H1 (cell line): ENCODE measurements around the gene COL8A1. TPM values are rescaled to one million over a fixed set of nuclear protein-coding genes. Genes with fewer than 3 reads are reported as not detected.

Experiments
- CTCF ChIA-PET: fragments of 300-600 bp; sonication (Branson Sonifier 250); formaldehyde crosslinking; loops from one replicate; lab custom pipeline; 2021; ENCODE audit not compliant: partially characterized antibody; lab: Charles Lee
- POLR2A ChIA-PET: fragments of 300-600 bp; sonication (Branson Sonifier 250); formaldehyde crosslinking; loops from one replicate; lab custom pipeline; 2021; ENCODE audit warnings: inconsistent platforms; ENCODE audit not compliant: partially characterized antibody; lab: Charles Lee
- DNase-seq, 2 experiments: peaks; one replicate each; pipeline versions ENCODE4 v3.0.0 to v3.0.0-alpha.2; 2010 to 2022; ENCODE audit warnings: low spot score in 2 of 2, low read depth in 1 of 2, mixed read lengths in 1 of 2
- FAIRE-seq: peaks from 2 replicates; lab custom pipeline; 2011; peaks lifted over from hg19 to GRCh38; lab: Jason Lieb, UNC
- H2AFZ ChIP-seq: 2 replicates; pipeline ENCODE4 v1.8.1; 2012; ENCODE audit warnings: low read length, inconsistent platforms
- H2AK5ac ChIP-seq: 2 replicates; pipeline ENCODE4 v1.6.1; 2013; ENCODE audit warnings: low read depth, low read length
- H2BK120ac ChIP-seq: replicated peaks from 2 replicates; pipeline ENCODE3; 2013; ENCODE audit warnings: low read depth, low read length, inconsistent platforms
- H2BK12ac ChIP-seq: 2 replicates; pipeline ENCODE4 v1.6.1; 2013; ENCODE audit warnings: low read depth, low read length
- H2BK15ac ChIP-seq: 2 replicates; pipeline ENCODE4 v1.6.1; 2013; ENCODE audit warnings: low read length
- H2BK20ac ChIP-seq: 2 replicates; pipeline ENCODE4 v1.6.1; 2013; ENCODE audit warnings: low read length
- H2BK5ac ChIP-seq: 2 replicates; pipeline ENCODE4 v1.6.1; 2013; ENCODE audit warnings: low read depth, low read length
- H3K14ac ChIP-seq: 2 replicates; pipeline ENCODE4 v1.6.1; 2013; ENCODE audit warnings: inconsistent platforms; ENCODE audit not compliant: insufficient read length
- H3K18ac ChIP-seq: 2 replicates; pipeline ENCODE4 v1.6.1; 2013; ENCODE audit warnings: low read length; ENCODE audit errors: extremely low read depth
- H3K23ac ChIP-seq: 2 replicates; pipeline ENCODE4 v1.6.1; 2013; ENCODE audit warnings: inconsistent platforms; ENCODE audit not compliant: insufficient read length
- H3K23me2 ChIP-seq: 2 replicates; pipeline ENCODE4 v1.6.1; 2013; ENCODE audit warnings: low read depth, low read length
- H3K27ac ChIP-seq: 2 replicates; pipeline ENCODE4 v1.6.1; 2011; ENCODE audit warnings: low read depth, low read length, inconsistent platforms
- H3K27me3 ChIP-seq, 4 experiments: replicated peaks in 1 of 4; 1 replicate in 1 of 4; 2 replicates in 3 of 4; pipeline versions ENCODE4 v1.6.1 to v1.8.1; 2011 to 2013; ENCODE audit warnings: low read length in 3 of 4, mild to moderate bottlenecking in 3 of 4, inconsistent platforms in 2 of 4, mixed read lengths in 2 of 4, moderate library complexity in 1 of 4; ENCODE audit not compliant: control insufficient read depth in 3 of 4, insufficient read depth in 3 of 4; ENCODE audit errors: extremely low read depth in 1 of 4
- H3K36me3 ChIP-seq, 4 experiments: 2 replicates each; pipeline versions ENCODE4 v1.6.1 to v1.8.1; 2011 to 2013; ENCODE audit warnings: mild to moderate bottlenecking in 4 of 4, low read length in 3 of 4, moderate library complexity in 2 of 4, control low read depth in 1 of 4, inconsistent platforms in 1 of 4; ENCODE audit not compliant: insufficient read depth in 4 of 4, control insufficient read depth in 2 of 4
- H3K4ac ChIP-seq: replicated peaks from 2 replicates; pipeline ENCODE3; 2013; ENCODE audit warnings: low read length, low read depth, mixed read lengths, inconsistent platforms; ENCODE audit not compliant: insufficient read length
- H3K4me1 ChIP-seq, 4 experiments: replicated peaks in 1 of 4; 1 replicate in 1 of 4; 2 replicates in 3 of 4; pipeline versions ENCODE4 v1.6.1 to v1.8.1; 2011 to 2013; ENCODE audit warnings: low read length in 3 of 4, inconsistent platforms in 2 of 4, mixed read lengths in 1 of 4; ENCODE audit not compliant: insufficient read depth in 4 of 4, control insufficient read depth in 3 of 4
- H3K4me2 ChIP-seq, 2 experiments: 2 replicates each; pipeline versions ENCODE4 v1.6.1 to v1.8.1; 2011 to 2013; ENCODE audit warnings: low read depth in 2 of 2, low read length in 2 of 2, control low read depth in 1 of 2, inconsistent platforms in 1 of 2, mild to moderate bottlenecking in 1 of 2; ENCODE audit not compliant: insufficient read depth in 1 of 2
- H3K4me3 ChIP-seq, 4 experiments: fragments of 200-600, 300-600 bp in 1 of 4; sonication (generic), shearing (Covaris generic), sonication (Bioruptor Twin) in 1 of 4; 2 replicates each; pipeline versions ENCODE4 v1.5.1 to v1.8.1; 2011 to 2016; ENCODE audit warnings: low read length in 4 of 4, low read depth in 3 of 4, control low read depth in 2 of 4, inconsistent platforms in 2 of 4, mild to moderate bottlenecking in 2 of 4, mixed read lengths in 1 of 4, moderate library complexity in 1 of 4; ENCODE audit not compliant: insufficient read depth in 2 of 4; ENCODE audit errors: extremely low read depth in 1 of 4
- H3K56ac ChIP-seq: replicated peaks from 2 replicates; pipeline ENCODE3; 2013; ENCODE audit warnings: low read depth, mild to moderate bottlenecking, mixed read lengths, low read length, inconsistent platforms; ENCODE audit not compliant: insufficient read length
- H3K79me1 ChIP-seq: 2 replicates; pipeline ENCODE4 v1.6.1; 2013; ENCODE audit warnings: low read depth, low read length, control low read depth
- H3K79me2 ChIP-seq, 2 experiments: 2 replicates each; pipeline versions ENCODE4 v1.6.1 to v1.8.1; 2012 to 2013; ENCODE audit warnings: low read length in 2 of 2, mild to moderate bottlenecking in 2 of 2, inconsistent platforms in 1 of 2; ENCODE audit not compliant: insufficient read depth in 2 of 2, control insufficient read depth in 1 of 2
- H3K9ac ChIP-seq, 4 experiments: replicated peaks in 1 of 4; 1 replicate in 1 of 4; 2 replicates in 3 of 4; pipeline versions ENCODE4 v1.6.1 to v1.8.1; 2011 to 2013; ENCODE audit warnings: low read depth in 3 of 4, low read length in 3 of 4, control low read depth in 2 of 4, mild to moderate bottlenecking in 2 of 4, moderate library complexity in 2 of 4, inconsistent platforms in 1 of 4; ENCODE audit errors: extremely low read depth in 1 of 4
- H3K9me3 ChIP-seq, 2 experiments: 2 replicates each; pipeline versions ENCODE4 v1.6.1 to v1.8.1; 2012 to 2013; ENCODE audit warnings: mild to moderate bottlenecking in 2 of 2, moderate library complexity in 2 of 2, control low read depth in 1 of 2, inconsistent platforms in 1 of 2, low read depth in 1 of 2, low read length in 1 of 2, mixed read lengths in 1 of 2; ENCODE audit not compliant: insufficient read depth in 2 of 2
- H4K20me1 ChIP-seq, 2 experiments: replicated peaks in 1 of 2; 2 replicates each; pipeline versions ENCODE3 to v1.8.1; 2011 to 2013; ENCODE audit warnings: inconsistent platforms in 2 of 2, low read length in 2 of 2, mild to moderate bottlenecking in 1 of 2; ENCODE audit not compliant: insufficient read depth in 2 of 2, control insufficient read depth in 1 of 2
- H4K5ac ChIP-seq: 2 replicates; pipeline ENCODE4 v1.6.1; 2013; ENCODE audit warnings: low read length, low read depth, mixed read lengths, inconsistent platforms; ENCODE audit not compliant: insufficient read length
- H4K8ac ChIP-seq: 2 replicates; pipeline ENCODE4 v1.8.0; 2013; ENCODE audit warnings: mild to moderate bottlenecking, moderate library complexity, low read length, inconsistent platforms; ENCODE audit not compliant: insufficient read depth; ENCODE audit errors: extremely low read depth
- H4K91ac ChIP-seq: replicated peaks from 2 replicates; pipeline ENCODE3; 2013; ENCODE audit warnings: low read length, mixed read lengths, inconsistent platforms; ENCODE audit not compliant: insufficient read length
- CREB1 ChIP-seq: IDR thresholded peaks from 2 replicates; pipeline ENCODE4 v1.6.1; 2012; ENCODE audit warnings: inconsistent platforms
- JUN ChIP-seq: IDR thresholded peaks from 2 replicates; pipeline ENCODE4 v1.6.1; 2011; ENCODE audit warnings: low read depth, mild to moderate bottlenecking, improper control_type of control experiment, low read length
- KDM4A ChIP-seq: IDR thresholded peaks from one replicate; pipeline ENCODE4 v1.7.1; 2012; ENCODE audit warnings: low read depth, mild to moderate bottlenecking, moderate library complexity, low read length, inconsistent platforms; ENCODE audit not compliant: severe bottlenecking
- SP2 ChIP-seq: IDR thresholded peaks from 2 replicates; pipeline ENCODE4 v1.6.1; 2012; ENCODE audit warnings: mild to moderate bottlenecking, low read length, inconsistent platforms
- SRF ChIP-seq: IDR thresholded peaks from 2 replicates; pipeline ENCODE4 v1.6.1; 2011; ENCODE audit warnings: mild to moderate bottlenecking, low read depth, low read length, moderate library complexity
- ZNF274 ChIP-seq: IDR thresholded peaks from 2 replicates; pipeline ENCODE4 v1.7.0; 2012; ENCODE audit warnings: low read length, borderline replicate concordance; ENCODE audit errors: extremely low read depth
- WGBS, 2 experiments: shearing (Covaris generic) in 1 of 2; methylation state at CpG; one replicate each; pipeline versions ENCODE4 v1.1.6 to v1.1.7; 2013 to 2015; ENCODE audit warnings: low lambda C conversion rate in 2 of 2, mixed read lengths in 2 of 2, inconsistent platforms in 1 of 2, low coverage in 1 of 2, missing lambda C conversion rate in 1 of 2; ENCODE audit not compliant: insufficient replicate concordance in 2 of 2, insufficient coverage in 1 of 2, insufficient read length in 1 of 2; ENCODE audit errors: extremely low coverage in 1 of 2, missing lambda C conversion rate in 1 of 2; 5-methylcytosine and 5-hydroxymethylcytosine counted together
- polyA plus RNA-seq, 7 experiments: library from polyadenylated mRNA; depleted of rRNA in 3 of 7; stranded (reverse) in 5 of 7; unstranded in 2 of 7; fragments of >200 nt in 5 of 7; fragments of 200-250 nt in 2 of 7; gene quantifications; 1 replicate in 5 of 7; 2 replicates in 1 of 7; 4 replicates in 1 of 7; pipeline versions ENCODE4 v1.2.1 to v1.2.3, GENCODE V29; 2011 to 2013; ENCODE audit warnings: missing spikeins in 2 of 7, mixed read lengths in 2 of 7
- total RNA-seq: library from RNA; stranded (reverse); fragmentation: NEBNext Ultra II Directional; extraction: Animal tissue kit (Norgen Biotek cat#: 25700); gene quantifications from 2 replicates; pipeline ENCODE4 v1.2.1, GENCODE V29; 2021
- TF ChIP-seq, protein P1 (sequence below): IDR thresholded peaks from 2 replicates; pipeline ENCODE4 v1.6.1; 2012; ENCODE audit warnings: inconsistent platforms

Gene COL8A1
- total and polyA plus RNA-seq, 2 of the 8 experiments (the other 6 are each of a cell fraction or from before 2014, with no cell fraction given) = 0.21 to 1.2 TPM

DNA sequence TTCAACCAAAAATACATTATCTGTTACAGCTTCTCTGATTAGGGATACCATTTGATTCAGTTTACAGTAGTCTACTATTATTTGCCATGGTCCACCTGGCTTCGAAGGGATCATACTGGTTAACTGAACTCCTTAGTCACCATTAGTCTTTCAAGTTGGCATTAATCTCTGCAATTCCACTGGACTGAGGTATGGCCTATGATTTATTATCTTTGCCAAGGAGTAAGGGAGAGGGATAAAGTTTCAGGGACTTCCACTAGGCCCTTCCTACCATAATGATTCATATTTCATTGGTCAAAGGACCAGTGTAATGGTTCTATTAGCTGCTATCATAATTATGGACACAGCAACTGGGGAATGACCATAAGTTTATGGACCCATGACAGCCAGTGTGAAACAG lies 172.0 kb downstream of the COL8A1 start:
- no peaks in the 10 kb centered on the region for H3K23me2 ChIP-seq
- 89% methylated on average over 1 of the region's 1 CpG; no CpG with 5 or more reads in 1 of the 2 experiments for WGBS, 2 experiments
- H3K18ac ChIP-seq = no peak overlapping the region
- FAIRE-seq = no peak
- no peaks in the 10 kb centered on the region for H3K79me1 ChIP-seq
- H3K9me3 ChIP-seq = peaks cover 6 to 8% of the 10 kb centered on the region in 2 experiments; a peak in 3 of 4 replicates
- no peak overlapping the region for H2AK5ac ChIP-seq
- ChIA-PET CTCF (no interaction called here), POLR2A (no interaction called here)
- H2BK20ac ChIP-seq = no peak overlapping the region
- no peak overlapping the region for H3K23ac ChIP-seq
- H2BK12ac ChIP-seq = no peak overlapping the region
- H3K4me1 ChIP-seq = no peaks in the 10 kb centered on the region
- no peak overlapping the region for H3K9ac ChIP-seq
- no peak overlapping the region for H4K91ac ChIP-seq
- no peak overlapping the region for H2AFZ ChIP-seq
- H4K20me1 ChIP-seq = no peaks in the 10 kb centered on the region
- H4K8ac ChIP-seq = no peak overlapping the region
- no peaks in the 10 kb centered on the region for H3K36me3 ChIP-seq
- no peak overlapping the region for H2BK5ac ChIP-seq
- TF ChIP-seq CREB1 = no peak
- TF ChIP-seq JUN = no peak
- TF ChIP-seq KDM4A = no peak
- no peak for TF ChIP-seq SRF
- TF ChIP-seq, protein P1, sequence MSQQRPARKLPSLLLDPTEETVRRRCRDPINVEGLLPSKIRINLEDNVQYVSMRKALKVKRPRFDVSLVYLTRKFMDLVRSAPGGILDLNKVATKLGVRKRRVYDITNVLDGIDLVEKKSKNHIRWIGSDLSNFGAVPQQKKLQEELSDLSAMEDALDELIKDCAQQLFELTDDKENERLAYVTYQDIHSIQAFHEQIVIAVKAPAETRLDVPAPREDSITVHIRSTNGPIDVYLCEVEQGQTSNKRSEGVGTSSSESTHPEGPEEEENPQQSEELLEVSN = no peak
- no peak for TF ChIP-seq SP2
- TF ChIP-seq ZNF274 = no peak
- no peak overlapping the region for H3K4ac ChIP-seq
- H3K56ac ChIP-seq = no peak overlapping the region
- H3K4me3 ChIP-seq = no peak overlapping the region
- H4K5ac ChIP-seq = no peak overlapping the region
- H2BK120ac ChIP-seq = no peak overlapping the region
- H3K27me3 ChIP-seq = no peaks in the 10 kb centered on the region
- H3K79me2 ChIP-seq = no peaks in the 10 kb centered on the region
- H3K4me2 ChIP-seq = no peak overlapping the region
- DNase-seq = no peak
- no peak overlapping the region for H3K27ac ChIP-seq
- H3K14ac ChIP-seq = no peak overlapping the region
- no peak overlapping the region for H2BK15ac ChIP-seq
